ENCODE data around the gene GPSM3.

GPSM3 gene

DNA sequence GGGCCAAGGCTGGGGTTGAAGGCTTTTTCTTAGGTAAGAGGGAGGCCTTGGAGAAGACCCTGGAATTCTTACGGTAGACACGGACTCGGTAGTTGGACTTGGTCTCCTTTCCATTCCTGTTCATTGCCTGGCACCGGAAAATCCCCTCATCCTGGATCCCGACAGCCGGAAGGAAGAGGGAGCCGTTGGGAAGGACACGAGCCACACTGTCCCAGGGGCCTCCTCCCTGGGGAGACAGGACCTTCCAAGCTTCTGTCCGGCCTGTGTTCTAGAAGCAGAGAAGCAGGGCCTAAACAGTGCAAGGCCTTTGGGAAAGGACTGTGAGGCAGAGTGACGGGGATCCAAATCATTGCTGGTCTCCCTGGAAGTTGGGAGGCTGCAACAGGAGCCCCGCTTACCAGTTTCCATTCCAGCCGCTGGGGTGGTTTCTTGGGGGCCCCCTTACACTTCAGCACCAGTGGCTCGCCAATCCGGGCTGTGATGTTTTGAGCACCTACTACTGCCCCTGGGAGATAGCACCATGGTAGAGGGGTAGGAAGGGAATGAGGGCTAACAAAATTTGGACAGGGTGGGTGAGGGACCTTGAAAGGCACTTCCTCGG, 8.9 kb downstream of the GPSM3 start:
- no peak overlapping the region for H2AFZ ChIP-seq (ENCODE audit: low read length)
- H3K27ac ChIP-seq (ENCODE audit: low read depth, low read length, poor library complexity, severe bottlenecking) = no peak overlapping the region
- no peaks in the 10 kb centered on the region for H3F3A ChIP-seq (ENCODE audit: insufficient read depth, low read length)
- no peaks in the 10 kb centered on the region for H3K9me2 ChIP-seq (ENCODE audit: low read depth, low read length)
- TF ChIP-seq EZH2 (IDR thresholded peaks at IDR 0.05; ENCODE audit: borderline replicate concordance, low read length) = no peak
- TF ChIP-seq, protein P1, sequence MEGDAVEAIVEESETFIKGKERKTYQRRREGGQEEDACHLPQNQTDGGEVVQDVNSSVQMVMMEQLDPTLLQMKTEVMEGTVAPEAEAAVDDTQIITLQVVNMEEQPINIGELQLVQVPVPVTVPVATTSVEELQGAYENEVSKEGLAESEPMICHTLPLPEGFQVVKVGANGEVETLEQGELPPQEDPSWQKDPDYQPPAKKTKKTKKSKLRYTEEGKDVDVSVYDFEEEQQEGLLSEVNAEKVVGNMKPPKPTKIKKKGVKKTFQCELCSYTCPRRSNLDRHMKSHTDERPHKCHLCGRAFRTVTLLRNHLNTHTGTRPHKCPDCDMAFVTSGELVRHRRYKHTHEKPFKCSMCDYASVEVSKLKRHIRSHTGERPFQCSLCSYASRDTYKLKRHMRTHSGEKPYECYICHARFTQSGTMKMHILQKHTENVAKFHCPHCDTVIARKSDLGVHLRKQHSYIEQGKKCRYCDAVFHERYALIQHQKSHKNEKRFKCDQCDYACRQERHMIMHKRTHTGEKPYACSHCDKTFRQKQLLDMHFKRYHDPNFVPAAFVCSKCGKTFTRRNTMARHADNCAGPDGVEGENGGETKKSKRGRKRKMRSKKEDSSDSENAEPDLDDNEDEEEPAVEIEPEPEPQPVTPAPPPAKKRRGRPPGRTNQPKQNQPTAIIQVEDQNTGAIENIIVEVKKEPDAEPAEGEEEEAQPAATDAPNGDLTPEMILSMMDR (IDR thresholded peaks at IDR 0.05; ENCODE audit: low read length) = no peak
- H3K9me3 ChIP-seq (ENCODE audit: low read length) = no peaks in the 10 kb centered on the region
- peaks cover 13% of the 10 kb centered on the region for H3K4me1 ChIP-seq (ENCODE audit: insufficient read depth, low read length, severe bottlenecking)
- no peaks in the 10 kb centered on the region for H4K20me1 ChIP-seq (ENCODE audit: insufficient read depth, low read length)
- H3K27me3 ChIP-seq (ENCODE audit: insufficient read depth, low read length) = no peaks in the 10 kb centered on the region
- H3K79me2 ChIP-seq (ENCODE audit: insufficient read depth, low read length) = no peaks in the 10 kb centered on the region
- H3K36me3 ChIP-seq (ENCODE audit: insufficient read depth, low read length) = peaks cover 59% of the 10 kb centered on the region; the same call in 1 of the 2 replicates
- no peak overlapping the region for H3K4me3 ChIP-seq (ENCODE audit: low read depth, low read length, poor library complexity, severe bottlenecking)
- no peak overlapping the region for H3K4me2 ChIP-seq (ENCODE audit: low read length)
- H3K9ac ChIP-seq (ENCODE audit: low read length) = no peak overlapping the region

DNA sequence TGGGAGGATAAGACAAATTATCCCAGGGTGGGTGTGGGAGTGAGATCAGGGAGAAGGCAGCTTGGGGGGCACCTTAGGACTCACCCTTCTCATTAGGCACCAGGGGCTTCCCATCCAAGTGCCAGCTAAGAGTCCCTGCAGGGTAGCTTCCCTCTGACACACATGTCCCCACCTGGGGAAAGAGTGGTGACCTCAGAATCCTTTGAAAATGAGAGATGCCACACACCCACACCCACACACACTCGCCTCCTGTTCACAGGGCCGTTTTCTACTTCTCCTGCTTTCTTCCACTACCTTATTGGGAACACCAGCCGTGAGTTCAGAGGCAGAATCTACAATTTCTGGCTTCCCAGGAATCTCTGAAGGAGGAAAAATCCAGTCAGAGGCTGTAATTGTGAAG, 9.4 kb downstream of the GPSM3 start:
- Histone ChIP-seq H3K36me3 (ENCODE audit: insufficient read depth, low read length) (peaks cover 56% of the 10 kb centered on the region; the same call in 1 of the 2 replicates), H3K27me3 (ENCODE audit: insufficient read depth, low read length) (no peaks in the 10 kb centered on the region), H4K20me1 (ENCODE audit: insufficient read depth, low read length) (no peaks in the 10 kb centered on the region), H3K4me1 (ENCODE audit: insufficient read depth, low read length, severe bottlenecking) (peaks cover 11% of the 10 kb centered on the region), H3K9me3 (ENCODE audit: low read length) (no peaks in the 10 kb centered on the region), H3K4me3 (ENCODE audit: low read depth, low read length, poor library complexity, severe bottlenecking) (no peak overlapping the region), H3K27ac (ENCODE audit: low read depth, low read length, poor library complexity, severe bottlenecking) (no peak overlapping the region), H3K9ac (ENCODE audit: low read length) (no peak overlapping the region), H3K79me2 (ENCODE audit: insufficient read depth, low read length) (no peaks in the 10 kb centered on the region), H3F3A (ENCODE audit: insufficient read depth, low read length) (no peaks in the 10 kb centered on the region), H2AFZ (ENCODE audit: low read length) (no peak overlapping the region), H3K9me2 (ENCODE audit: low read depth, low read length) (no peaks in the 10 kb centered on the region), H3K4me2 (ENCODE audit: low read length) (no peak overlapping the region)
- no peak for TF ChIP-seq EZH2 (IDR thresholded peaks at IDR 0.05; ENCODE audit: borderline replicate concordance, low read length)
- TF ChIP-seq, protein P1 (IDR thresholded peaks at IDR 0.05; ENCODE audit: low read length) = no peak

DNA sequence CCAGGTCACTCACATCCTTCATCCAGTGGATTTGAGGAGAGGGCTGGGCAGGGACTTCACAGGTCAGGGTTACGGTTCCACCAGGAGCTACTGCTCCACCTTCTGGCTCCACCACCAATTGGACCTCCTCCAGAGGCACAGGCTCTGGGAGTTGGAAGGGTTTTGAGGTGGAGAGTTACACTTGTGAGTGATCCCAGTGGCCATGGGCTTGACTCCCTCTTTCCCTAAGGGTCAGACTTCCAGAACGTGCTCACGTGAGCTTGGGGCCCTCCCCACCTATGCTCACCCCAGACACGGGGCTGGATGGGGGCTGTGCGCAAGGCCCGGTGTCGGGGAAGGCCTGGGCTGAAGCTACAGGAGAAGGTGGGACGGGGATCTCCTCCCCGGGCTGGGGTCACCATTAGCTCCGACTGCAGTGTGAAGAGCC, 9.9 kb downstream of the GPSM3 start:
- H3K4me3 ChIP-seq (ENCODE audit: low read depth, low read length, poor library complexity, severe bottlenecking) = no peak overlapping the region
- peaks cover 11% of the 10 kb centered on the region for H3K4me1 ChIP-seq (ENCODE audit: insufficient read depth, low read length, severe bottlenecking)
- no peaks in the 10 kb centered on the region for H3K9me2 ChIP-seq (ENCODE audit: low read depth, low read length)
- H3K79me2 ChIP-seq (ENCODE audit: insufficient read depth, low read length) = no peaks in the 10 kb centered on the region
- H4K20me1 ChIP-seq (ENCODE audit: insufficient read depth, low read length) = no peaks in the 10 kb centered on the region
- H3K9ac ChIP-seq (ENCODE audit: low read length) = no peak overlapping the region
- peaks cover 51% of the 10 kb centered on the region; the same call in 1 of the 2 replicates for H3K36me3 ChIP-seq (ENCODE audit: insufficient read depth, low read length)
- H3K9me3 ChIP-seq (ENCODE audit: low read length) = no peaks in the 10 kb centered on the region
- no peaks in the 10 kb centered on the region for H3K27me3 ChIP-seq (ENCODE audit: insufficient read depth, low read length)
- no peak overlapping the region for H3K4me2 ChIP-seq (ENCODE audit: low read length)
- no peak overlapping the region for H2AFZ ChIP-seq (ENCODE audit: low read length)
- H3F3A ChIP-seq (ENCODE audit: insufficient read depth, low read length) = no peaks in the 10 kb centered on the region
- TF ChIP-seq, protein P1 (IDR thresholded peaks at IDR 0.05; ENCODE audit: low read length) = no peak
- TF ChIP-seq EZH2 (IDR thresholded peaks at IDR 0.05; ENCODE audit: borderline replicate concordance, low read length) = no peak
- H3K27ac ChIP-seq (ENCODE audit: low read depth, low read length, poor library complexity, severe bottlenecking) = no peak overlapping the region

Measured in OCI-LY1 (cell line).